Stimulated activated CD8-positive, alpha-beta memory T cell treated with anti-CD3 and anti-CD28 coated beads, Interleukin-7, amount 100 ng/mL, for 48 hours (primary cell): ENCODE data around the gene GMPPA.

Experiments used
- DNase-seq, 2 donors: peaks; one replicate each; pipeline ENCODE4 v3.0.0-alpha.2; 2020; ENCODE audit warnings: low read depth in 1 of 2; ENCODE audit errors: extremely low read depth in 1 of 2

The GMPPA gene

GRCh38 chr2:219537657-219538488 lies 39.2 kb downstream of the GMPPA start:
- no peak for DNase-seq

DNA sequence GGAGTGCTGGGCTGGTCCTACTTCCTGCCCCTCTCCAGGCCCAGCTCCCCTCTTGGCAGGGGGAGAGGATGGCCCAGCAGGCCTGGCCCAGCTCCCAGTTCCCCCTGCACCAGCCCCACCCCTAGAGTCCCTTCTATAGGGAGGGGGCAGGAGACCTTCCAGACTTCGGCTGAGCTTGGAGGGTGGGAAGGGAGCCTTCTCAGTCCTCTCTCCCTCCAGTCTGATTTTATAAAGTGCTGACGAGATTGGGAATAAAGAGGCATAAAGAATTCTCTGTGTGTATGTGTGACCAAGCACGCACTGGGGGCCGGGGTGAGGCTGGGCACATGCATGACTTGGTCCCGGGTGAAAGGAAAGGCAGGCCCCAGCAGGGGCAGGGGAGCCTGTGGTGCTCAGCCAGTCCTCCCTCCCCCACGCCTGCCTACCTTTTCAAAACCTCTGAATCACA lies 39.8 kb downstream of the GMPPA start:
- DNase-seq, result no peak

DNA sequence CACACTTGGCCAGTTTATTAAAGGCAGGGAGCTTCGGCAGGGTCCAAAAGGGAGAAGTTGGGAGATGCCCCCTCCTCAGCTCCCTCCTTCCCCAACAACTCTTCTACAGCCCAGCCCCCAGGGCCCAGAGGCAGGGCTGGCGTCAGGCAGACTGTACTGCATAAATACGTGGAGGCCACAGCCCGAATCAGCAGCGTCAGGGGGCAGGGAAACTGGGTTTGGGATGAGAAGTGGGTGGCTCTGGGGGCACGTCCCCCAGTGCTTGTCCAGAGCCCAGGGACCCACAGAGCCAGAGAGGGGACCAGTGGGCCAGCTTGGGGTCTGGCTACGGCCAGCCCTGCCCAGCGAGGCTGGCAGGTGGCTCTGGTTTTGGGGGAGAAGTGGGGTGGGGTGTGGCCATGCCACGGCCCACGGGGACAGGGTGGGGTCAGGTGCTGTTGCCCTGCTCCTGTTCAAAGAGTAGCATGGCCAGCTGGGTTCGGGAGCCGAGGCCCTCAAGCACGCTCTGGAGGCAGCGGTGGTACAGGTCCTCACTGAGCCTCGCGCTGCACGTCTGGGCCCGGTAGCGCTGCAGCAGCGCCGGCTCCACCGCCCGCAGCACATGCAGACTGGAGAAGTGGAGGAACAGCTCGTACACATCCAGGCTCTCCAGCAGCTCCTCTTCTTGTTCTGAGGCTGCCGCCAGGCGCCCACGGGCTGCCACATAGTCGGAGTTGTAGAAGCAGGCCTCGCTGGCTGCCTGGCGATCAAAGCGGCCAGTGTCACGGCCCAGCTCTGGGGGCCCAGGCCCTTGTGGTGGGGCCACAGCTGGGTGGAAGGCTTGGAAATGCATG lies 40.5 kb downstream of the GMPPA start:
- DNase-seq, result no peak

DNA sequence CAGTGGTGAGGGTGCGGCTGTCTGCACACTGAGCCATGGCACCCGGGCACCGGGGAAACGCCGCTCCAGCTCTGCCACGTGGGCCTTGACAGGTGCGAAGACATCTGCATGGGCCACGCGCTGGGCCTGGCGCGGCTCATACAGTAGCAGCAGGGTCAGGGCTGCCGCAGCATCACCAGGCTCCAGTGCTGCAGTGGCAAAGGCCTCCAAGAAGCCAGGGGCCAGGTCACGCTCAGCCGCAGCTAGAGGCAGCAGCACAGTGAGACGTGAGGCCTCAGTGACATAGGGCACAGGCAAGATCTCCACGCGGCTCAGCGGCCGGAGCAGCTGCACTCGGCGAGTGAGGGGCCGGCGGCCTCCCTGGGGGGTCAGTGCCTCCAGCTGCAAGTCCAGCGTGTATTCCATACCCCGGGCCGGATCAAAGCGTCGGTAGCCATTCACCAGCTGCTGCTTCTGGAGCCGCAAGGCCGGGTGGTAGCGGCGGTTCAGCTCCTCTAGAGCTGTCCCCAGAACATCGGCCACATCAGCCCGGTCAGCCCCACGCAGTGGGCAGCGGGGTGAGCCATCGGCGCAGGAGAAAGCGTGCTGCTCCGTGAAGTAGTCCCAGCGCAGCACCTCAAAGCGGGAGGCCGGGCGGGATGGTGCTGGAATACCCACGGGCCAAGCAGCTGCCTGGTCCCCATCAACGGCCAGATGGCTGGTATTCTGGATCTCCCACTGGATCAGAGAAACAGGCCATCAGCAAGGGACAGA lies 41.4 kb downstream of the GMPPA start:
- DNase-seq, result no peak

- DNase-seq, result no peak
These were observed 42.3 kb downstream of the GMPPA start for GRCh38 chr2:219540784-219541504.

DNA sequence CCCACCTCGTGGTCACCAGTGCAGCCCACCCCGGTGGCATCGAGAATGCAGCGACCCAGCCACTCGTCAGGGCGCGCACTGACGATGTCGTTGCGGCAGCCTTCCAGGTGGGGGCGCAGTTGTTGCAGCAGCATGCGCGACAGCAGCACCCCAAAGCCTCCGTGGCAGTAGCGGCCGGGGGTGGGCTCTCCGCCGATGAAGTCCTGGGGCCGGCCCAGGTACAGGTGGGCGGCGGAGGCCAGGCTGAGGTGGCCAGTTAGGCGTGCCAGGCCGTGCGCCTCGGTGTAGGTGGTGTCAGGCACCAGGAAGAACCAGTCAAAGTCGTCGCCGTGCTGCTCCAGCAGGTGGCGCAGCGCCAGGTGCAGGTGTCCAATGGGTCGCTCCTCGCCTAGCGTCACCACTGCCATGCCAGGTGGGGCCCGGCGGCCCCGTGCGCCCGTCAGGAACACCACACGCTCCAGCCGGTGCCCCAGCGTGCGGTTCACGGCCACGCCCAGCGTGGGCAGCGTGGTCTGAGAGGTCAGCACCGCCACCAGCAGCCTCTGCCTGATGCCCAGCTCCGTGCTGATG lies 43.0 kb downstream of the GMPPA start:
- peak; percentile 70 to 82 for DNase-seq

DNA sequence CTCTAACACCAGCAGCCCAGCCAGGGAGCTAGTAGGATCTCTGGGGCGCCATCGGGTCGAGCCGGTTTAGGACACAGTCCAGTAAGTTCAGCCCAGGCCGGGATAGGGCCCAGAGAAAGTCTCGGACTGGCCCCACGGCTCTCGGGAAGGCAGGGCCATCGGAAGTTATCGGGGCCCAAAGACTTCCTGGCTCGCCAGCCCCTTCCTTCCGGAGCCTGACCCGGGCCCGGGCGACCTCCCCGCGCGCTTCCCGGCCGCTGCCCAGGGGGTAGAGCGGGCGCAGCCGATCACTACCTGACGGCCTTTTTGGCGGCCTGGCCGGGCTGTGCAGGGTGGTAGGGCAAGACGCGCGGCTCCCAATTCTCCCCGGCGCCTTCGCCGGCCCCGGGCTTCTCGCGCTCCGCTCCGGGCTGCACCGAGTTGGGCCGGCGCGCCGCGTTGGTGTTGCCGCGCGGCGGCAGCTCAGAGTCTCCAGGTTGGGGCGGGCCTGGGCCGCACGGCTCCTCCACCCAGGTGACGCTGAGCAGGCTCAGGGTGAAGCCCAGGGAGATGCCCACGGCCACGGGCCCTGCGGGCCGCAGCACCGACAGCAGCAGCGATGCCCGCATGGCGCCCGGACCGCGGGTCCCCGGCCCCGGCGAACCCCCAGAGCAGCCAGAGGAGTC lies 44.4 kb downstream of the GMPPA start:
- no peak for DNase-seq

DNA sequence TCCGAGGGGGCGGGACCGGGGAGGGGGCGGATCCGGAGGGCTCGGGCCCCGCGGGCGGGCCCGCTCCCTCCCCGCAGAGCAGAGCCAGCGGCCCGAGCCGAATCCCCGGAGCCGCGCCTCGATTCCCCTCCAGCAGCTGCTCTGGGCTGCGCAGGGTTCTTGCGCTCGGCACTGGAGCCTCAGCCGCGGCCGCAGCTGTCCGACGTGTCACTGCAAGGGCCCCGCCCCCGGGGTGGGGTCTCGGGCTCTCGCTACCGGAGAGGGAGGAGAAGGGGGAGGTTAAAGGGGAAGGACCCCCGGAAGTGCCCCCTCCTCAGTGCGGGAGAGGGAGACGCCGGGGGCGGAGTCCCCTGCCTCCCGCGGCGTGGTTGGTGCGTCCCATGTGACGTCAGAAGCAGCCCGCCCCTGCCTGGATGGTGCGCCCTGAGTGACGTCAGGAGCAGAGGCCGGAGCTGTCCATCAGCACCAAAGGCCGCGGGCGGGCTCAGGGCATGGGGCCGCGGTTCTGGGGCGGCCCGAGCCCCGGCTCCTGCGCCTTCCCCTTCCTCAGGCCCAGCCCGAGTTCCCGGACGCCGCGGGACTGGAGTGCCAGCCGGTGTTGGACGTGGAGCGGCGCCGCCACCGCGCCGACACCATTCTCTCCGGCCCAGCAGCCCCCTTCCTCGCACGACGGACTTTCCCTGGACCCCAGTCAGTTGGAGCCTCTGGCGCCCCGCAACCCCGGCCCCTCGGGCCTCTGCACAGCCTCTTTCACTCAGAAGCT lies 45.1 kb downstream of the GMPPA start, which contains the start of the genes CHPF and TMEM198:
Gene CHPF (minus strand): TSS at position 214 of the 763 bp plus-strand sequence. CDS start 271 bp downstream, outside the sequence.
Gene TMEM198 (plus strand): TSS at position 433 of the 763 bp plus-strand sequence. CDS start 700 bp downstream, outside the sequence.
- DNase-seq, result peak; percentile 87 to 93

GRCh38 chr2:219544567-219544966 lies 45.9 kb downstream of the GMPPA start:
- DNase-seq, result no peak

DNA sequence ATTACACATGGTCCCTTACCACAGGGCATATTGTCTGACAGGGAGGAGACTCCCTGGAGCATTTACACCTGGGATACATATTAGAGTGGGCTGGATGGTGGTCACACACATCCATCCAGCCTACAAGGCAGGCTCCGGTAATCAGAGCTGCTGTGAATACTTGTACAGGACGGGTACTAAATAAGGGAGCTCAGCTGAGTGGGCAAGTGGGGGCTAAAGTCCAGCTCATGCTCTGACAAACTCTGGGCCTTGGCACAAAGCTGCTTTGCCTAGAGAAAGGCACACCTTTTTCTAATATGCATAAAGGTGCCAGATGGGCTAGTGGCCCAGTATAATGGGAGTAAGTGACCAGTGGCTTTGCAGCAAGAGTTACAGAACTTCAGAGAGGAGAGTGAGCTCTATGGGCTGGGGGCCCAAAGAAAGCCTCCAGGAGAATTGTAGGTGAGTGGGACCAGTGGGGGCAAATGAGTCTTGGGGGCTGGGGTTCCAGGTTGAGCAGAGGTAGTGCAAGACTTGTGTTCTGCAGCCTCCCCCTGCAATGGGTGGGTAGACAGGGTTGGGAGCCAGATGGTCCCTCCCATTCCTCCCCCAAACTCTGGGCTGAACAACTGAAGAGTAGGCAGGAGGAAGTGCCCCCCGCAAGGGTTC lies 46.7 kb downstream of the GMPPA start:
- DNase-seq, result no peak

DNA sequence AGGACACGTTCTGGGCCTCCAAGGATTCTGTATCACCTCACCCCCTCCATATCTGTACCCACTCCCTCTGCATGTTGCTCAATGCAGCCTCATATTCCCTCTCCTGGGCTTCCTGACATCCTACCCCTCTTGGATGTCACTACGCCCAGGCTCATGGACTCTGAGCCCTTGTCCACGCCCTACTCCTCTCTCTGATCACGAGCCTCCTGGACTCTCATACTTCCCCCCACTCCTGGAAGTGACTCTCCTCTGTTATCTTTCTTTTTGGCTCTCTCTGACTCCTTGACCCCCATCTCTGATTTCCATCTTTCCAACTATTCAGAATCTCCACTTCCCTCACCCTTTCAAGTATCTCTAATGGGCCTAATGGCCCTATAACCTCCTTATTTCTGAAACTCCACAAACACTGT lies 47.3 kb downstream of the GMPPA start:
- DNase-seq, result no peak

DNA sequence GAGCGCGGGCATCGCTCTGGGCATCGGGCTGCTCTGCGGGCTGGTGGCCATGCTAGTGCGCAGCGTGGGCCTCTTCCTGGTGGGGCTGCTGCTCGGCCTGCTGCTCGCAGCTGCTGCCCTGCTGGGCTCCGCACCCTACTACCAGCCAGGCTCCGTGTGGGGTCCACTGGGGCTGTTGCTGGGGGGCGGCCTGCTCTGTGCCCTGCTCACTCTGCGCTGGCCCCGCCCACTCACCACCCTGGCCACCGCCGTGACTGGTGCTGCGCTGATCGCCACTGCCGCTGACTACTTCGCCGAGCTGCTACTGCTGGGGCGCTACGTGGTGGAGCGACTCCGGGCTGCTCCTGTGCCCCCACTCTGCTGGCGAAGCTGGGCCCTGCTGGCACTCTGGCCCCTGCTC lies 48.9 kb downstream of the GMPPA start:
- DNase-seq, result no peak

DNA sequence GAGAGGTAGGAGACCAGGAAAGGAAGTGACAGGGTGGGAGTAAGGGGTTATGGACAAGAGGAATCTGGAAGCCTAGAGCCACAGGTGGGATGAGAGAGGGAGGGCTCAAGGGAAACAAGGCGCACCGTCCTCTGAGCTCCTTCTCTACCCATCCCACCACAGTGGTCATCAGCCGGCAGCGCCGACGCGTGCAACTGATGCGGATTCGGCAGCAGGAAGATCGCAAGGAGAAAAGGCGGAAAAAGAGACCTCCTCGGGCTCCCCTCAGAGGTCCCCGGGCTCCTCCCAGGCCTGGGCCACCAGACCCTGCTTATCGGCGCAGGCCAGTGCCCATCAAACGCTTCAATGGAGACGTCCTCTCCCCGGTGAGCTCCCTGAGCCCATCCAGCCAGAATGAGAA lies 50.3 kb downstream of the GMPPA start:
- DNase-seq, result no peak

DNA sequence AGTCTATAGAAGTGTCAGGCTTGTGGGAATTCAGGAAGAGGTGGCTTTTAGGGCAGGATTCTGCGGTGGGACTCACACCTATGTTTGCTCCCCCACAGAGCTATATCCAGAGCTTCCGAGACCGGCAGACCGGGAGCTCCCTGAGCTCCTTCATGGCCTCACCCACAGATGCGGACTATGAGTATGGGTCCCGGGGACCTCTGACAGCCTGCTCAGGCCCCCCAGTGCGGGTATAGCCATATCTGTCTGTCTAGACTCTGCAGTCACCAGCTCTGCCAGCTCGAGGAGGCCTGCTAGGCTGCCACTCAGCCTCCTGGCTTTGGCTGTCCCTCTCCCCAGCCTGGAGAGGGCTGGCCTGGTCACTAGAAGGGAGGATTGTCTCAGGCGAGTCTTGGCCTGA lies 50.9 kb downstream of the GMPPA start:
- no peak for DNase-seq

DNA sequence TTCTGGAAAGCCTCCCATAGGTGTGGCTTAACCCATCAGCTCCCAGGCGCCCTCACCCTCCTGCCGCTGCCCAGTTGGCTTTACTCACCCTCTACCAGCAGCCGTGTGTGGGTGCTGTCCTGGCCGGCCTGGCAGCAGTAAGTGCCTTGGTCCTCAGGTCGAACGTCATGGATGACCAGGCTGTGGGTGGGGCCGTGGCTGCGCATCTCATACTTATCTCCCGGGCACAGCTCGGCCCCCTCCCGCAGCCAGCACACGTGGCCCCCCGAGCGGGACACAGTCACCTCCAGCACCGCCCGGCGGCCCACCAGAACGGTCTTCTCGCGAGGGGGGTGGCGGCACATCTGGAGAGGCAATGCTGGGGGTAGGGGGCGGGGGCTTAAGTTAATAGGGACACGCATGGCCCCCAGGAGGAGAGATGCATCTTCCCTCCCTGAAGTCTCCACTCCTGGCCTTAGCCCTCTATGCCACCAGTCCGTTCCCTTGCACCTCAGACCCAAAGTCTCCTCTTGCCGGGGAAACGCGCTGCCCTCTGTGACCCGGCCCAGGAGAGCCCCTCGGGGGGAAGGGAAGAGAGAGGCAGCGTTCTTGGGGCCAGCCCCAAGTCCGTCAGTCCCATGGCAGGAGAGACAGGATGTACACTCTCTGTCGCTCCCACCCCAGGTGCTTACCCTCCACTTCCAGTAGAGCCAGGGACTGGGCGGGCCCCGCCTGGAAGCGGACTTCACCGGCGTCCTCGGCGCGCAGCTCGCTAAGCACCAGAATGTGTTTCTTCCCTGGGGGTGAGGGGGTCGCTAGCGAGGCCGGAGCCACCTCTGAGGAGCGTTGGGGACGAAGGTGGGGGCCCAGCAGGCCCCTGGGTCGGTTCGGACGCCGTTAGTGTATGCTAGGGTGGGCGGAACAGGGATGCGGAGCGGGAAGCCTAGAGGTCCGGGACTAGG lies 53.0 kb downstream of the GMPPA start:
- no peak for DNase-seq

DNA sequence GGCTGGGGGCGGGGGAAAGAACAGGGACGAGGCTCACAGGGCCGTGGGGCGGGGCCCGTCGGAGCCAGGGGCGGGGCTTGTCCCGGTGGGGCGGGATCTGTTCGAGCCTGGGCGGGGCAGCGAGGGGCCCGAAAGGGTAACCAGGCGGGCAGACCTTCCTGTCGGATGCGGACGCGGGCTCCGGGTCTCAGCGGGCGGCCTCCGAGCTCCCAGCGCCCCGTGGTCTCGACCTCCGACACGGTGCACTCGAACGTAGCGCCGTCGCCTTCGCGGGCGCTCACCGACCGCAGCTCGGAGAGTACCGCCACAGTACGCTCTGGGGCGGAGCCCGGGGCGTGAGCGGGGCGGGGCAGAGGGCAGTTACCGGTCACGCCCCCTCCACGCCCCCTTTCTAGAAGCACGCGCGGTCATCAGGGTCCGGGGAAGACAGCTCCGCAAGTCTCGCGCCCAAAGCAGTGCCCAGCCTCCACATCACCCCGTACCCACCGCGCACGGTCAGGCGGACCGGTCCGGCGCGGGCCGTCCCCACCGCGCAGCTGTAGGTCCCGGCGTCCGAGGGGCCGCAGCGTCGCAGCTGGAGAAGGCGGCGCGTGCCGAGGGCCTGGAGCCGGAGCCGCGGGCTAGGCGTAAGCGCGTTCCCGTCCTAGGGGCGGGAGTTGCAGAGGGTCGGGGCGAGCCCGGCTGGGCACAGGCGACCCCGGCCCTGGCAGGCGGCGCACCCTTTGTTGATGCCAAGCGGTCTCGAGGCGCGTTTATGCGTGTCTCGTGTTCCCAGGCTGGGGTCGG lies 53.9 kb downstream of the GMPPA start:
- DNase-seq, result peak; percentile 57 to 73

GRCh38 chr2:219553168-219553417 lies 54.4 kb downstream of the GMPPA start:
- no peak for DNase-seq
